ENCODE results near the gene CYBRD1.

- no peak for TF ChIP-seq POLR2A (IDR thresholded peaks at IDR 0.05)
- no peak for TF ChIP-seq CTCF (IDR thresholded peaks at IDR 0.05)
- TF ChIP-seq EP300 (IDR thresholded peaks at IDR 0.05) = no peak
Measured at GRCh38 chr2:171550613-171551012, 28.3 kb downstream of the CYBRD1 start.
